SK-N-SH treated with all-trans-retinoic acid at 6 μM for 48 hours (cell line): Measurements from ENCODE around the gene DNAAF1.

ENCODE experiments used
- ATAC-seq: fragments of 200-7000 bp; cut with Tn5 transposase; 3 replicates; pipeline ENCODE4 v1.9.1; 2020; ENCODE audit warnings: mild to moderate bottlenecking, moderate library complexity
- ARNTL ChIP-seq: fragments of 450-650 bp; formaldehyde crosslinking; IDR thresholded peaks from 2 replicates; pipeline ENCODE4 v1.5.0; 2020; ENCODE audit warnings: low read depth, mild to moderate bottlenecking, moderate library complexity, borderline replicate concordance
- BACH2 ChIP-seq: fragments of 250-450 bp; sonication (Bioruptor Pico); IDR thresholded peaks from 2 replicates; pipeline ENCODE4 v1.9.0; 2021; ENCODE audit warnings: mild to moderate bottlenecking, borderline replicate concordance
- CREB5 ChIP-seq: fragments of 250-450 bp; sonication (Bioruptor Pico); IDR thresholded peaks from 2 replicates; pipeline ENCODE4 v1.5.1; 2020; ENCODE audit warnings: low read depth, mild to moderate bottlenecking, moderate library complexity
- CSRNP3 ChIP-seq: fragments of 250-450 bp; sonication (Bioruptor Pico); IDR thresholded peaks from 2 replicates; pipeline ENCODE4 v1.5.1; 2021; ENCODE audit warnings: mild to moderate bottlenecking, moderate library complexity
- ESRRG ChIP-seq: fragments of 250-450 bp; sonication (Bioruptor Pico); IDR thresholded peaks from 2 replicates; pipeline ENCODE4 v1.6.1; 2021; ENCODE audit warnings: mild to moderate bottlenecking
- OSR1 ChIP-seq: fragments of 250-450 bp; sonication (Bioruptor Pico); IDR thresholded peaks from 2 replicates; pipeline ENCODE4 v1.8.0; 2022; ENCODE audit warnings: moderate library complexity, mild to moderate bottlenecking, inconsistent platforms
- PATZ1 ChIP-seq: fragments of 250-450 bp; sonication (Bioruptor Pico); IDR thresholded peaks from 2 replicates; pipeline ENCODE4 v1.8.0; 2020; ENCODE audit warnings: mild to moderate bottlenecking, moderate library complexity, borderline replicate concordance
- POU6F1 ChIP-seq: fragments of 250-450 bp; sonication (Bioruptor Pico); IDR thresholded peaks from 2 replicates; pipeline ENCODE4 v1.8.0; 2021; ENCODE audit warnings: low read depth, mild to moderate bottlenecking, moderate library complexity, borderline replicate concordance
- RARB ChIP-seq: fragments of 250-450 bp; sonication (Bioruptor Pico); IDR thresholded peaks from 2 replicates; pipeline ENCODE4 v1.8.0; 2021; ENCODE audit warnings: mild to moderate bottlenecking, moderate library complexity
- SNAI2 ChIP-seq: fragments of 250-450 bp; sonication (Bioruptor Pico); IDR thresholded peaks from 2 replicates; pipeline ENCODE4 v1.5.0; 2020; ENCODE audit warnings: mild to moderate bottlenecking, moderate library complexity
- TOX ChIP-seq: fragments of 250-450 bp; sonication (Bioruptor Pico); IDR thresholded peaks from 2 replicates; pipeline ENCODE4 v1.8.0; 2021; ENCODE audit warnings: mild to moderate bottlenecking, moderate library complexity, borderline replicate concordance
- TSHZ2 ChIP-seq: fragments of 250-450 bp; sonication (Bioruptor Pico); IDR thresholded peaks from 2 replicates; pipeline ENCODE4 v1.5.0; 2020; ENCODE audit warnings: mild to moderate bottlenecking, moderate library complexity
- ZC3H10 ChIP-seq: fragments of 250-450 bp; sonication (Bioruptor Pico); IDR thresholded peaks from 2 replicates; pipeline ENCODE4 v1.5.1; 2021; ENCODE audit warnings: mild to moderate bottlenecking, moderate library complexity
- ZFP30 ChIP-seq: fragments of 450-650 bp; formaldehyde crosslinking; IDR thresholded peaks from 2 replicates; pipeline ENCODE4 v1.5.0; 2022; ENCODE audit warnings: mild to moderate bottlenecking, moderate library complexity
- ZNF70 ChIP-seq: fragments of 450-650 bp; formaldehyde crosslinking; IDR thresholded peaks from 2 replicates; pipeline ENCODE4 v1.5.0; 2020; ENCODE audit warnings: mild to moderate bottlenecking, moderate library complexity
- ZNF8 ChIP-seq: fragments of 450-650 bp; formaldehyde crosslinking; IDR thresholded peaks from 2 replicates; pipeline ENCODE4 v1.5.0; 2020; ENCODE audit warnings: mild to moderate bottlenecking, moderate library complexity

Gene DNAAF1

GRCh38 chr16:84105301-84105815, 39.8 kb upstream of the DNAAF1 start:
- no peak for TF ChIP-seq RARB (CRISPR knock-in tag)
- TF ChIP-seq CREB5: no peak
- TF ChIP-seq ZFP30: no peak
- TF ChIP-seq SNAI2 (CRISPR knock-in tag): no peak
- TF ChIP-seq BACH2 (CRISPR knock-in tag): no peak
- no peak for TF ChIP-seq ARNTL
- no peak for TF ChIP-seq POU6F1 (CRISPR knock-in tag)
- ATAC-seq: no peak

- ATAC-seq: no peak
- TF ChIP-seq ZNF8 (no peak), TOX (CRISPR knock-in tag) (no peak), ARNTL (no peak), BACH2 (CRISPR knock-in tag) (no peak), ZC3H10 (no peak), TSHZ2 (no peak), ZNF70 (CRISPR knock-in tag) (no peak), SNAI2 (CRISPR knock-in tag) (no peak), CREB5 (no peak), PATZ1 (CRISPR knock-in tag) (no peak), POU6F1 (CRISPR knock-in tag) (no peak), OSR1 (CRISPR knock-in tag) (no peak), CSRNP3 (CRISPR knock-in tag) (no peak), ESRRG (CRISPR knock-in tag) (no peak)
- TF ChIP-seq, all 23 proteins: peak for 0
Observed at GRCh38 chr16:84105948-84106740, 39.0 kb upstream of the DNAAF1 start.
